Smooth muscle cell (in vitro differentiated cells): ENCODE measurements around the gene MYL3. TPM values are rescaled to one million over a fixed set of nuclear protein-coding genes. Genes with fewer than 3 reads are reported as not detected.
A peak's percentile ranks its signal among the peaks of the same experiment; 100 is the strongest.

Source experiments
- DNase-seq: peaks from one replicate; lab custom pipeline; 2025; ENCODE audit not compliant: unreplicated experiment; lab: John Stamatoyannopoulos, UW
- H2AFZ ChIP-seq: fragments of 200-600 bp; sonication (generic); 2 replicates; pipeline ENCODE4 v1.6.0; 2016; ENCODE audit warnings: antibody characterized with exemption, low read depth, mild to moderate bottlenecking
- H3F3A ChIP-seq: fragments of 200-600 bp; sonication (generic); 2 replicates; pipeline ENCODE4 v1.6.0; 2017; ENCODE audit warnings: antibody characterized with exemption, low read depth
- H3K27ac ChIP-seq: fragments of 200-600 bp; sonication (generic); 2 replicates; pipeline ENCODE4 v1.5.1; 2016; ENCODE audit warnings: low read depth, mild to moderate bottlenecking
- H3K27me3 ChIP-seq: fragments of 200-600 bp; sonication (generic); 2 replicates; pipeline ENCODE4 v1.6.1; 2016; ENCODE audit warnings: low read depth, mild to moderate bottlenecking
- H3K36me3 ChIP-seq: fragments of 200-600 bp; sonication (generic); 2 replicates; pipeline ENCODE4 v1.5.1; 2016; ENCODE audit warnings: low read depth
- H3K4me1 ChIP-seq: fragments of 200-600 bp; sonication (generic); 2 replicates; pipeline ENCODE4 v1.5.1; 2016; ENCODE audit warnings: low read depth
- H3K4me2 ChIP-seq: fragments of 200-600 bp; sonication (generic); 2 replicates; pipeline ENCODE4 v1.6.0; 2016; ENCODE audit warnings: mild to moderate bottlenecking
- H3K4me3 ChIP-seq: fragments of 200-600 bp; sonication (generic); 2 replicates; pipeline ENCODE4 v1.5.1; 2016; ENCODE audit warnings: mild to moderate bottlenecking
- H3K79me2 ChIP-seq: fragments of 200-600 bp; sonication (generic); 2 replicates; pipeline ENCODE4 v1.6.0; 2016; ENCODE audit warnings: low read depth, mild to moderate bottlenecking
- H3K9ac ChIP-seq: fragments of 200-600 bp; sonication (generic); 2 replicates; pipeline ENCODE4 v1.6.0; 2016; ENCODE audit warnings: low read depth
- H3K9me3 ChIP-seq: fragments of 200-600 bp; sonication (generic); replicated peaks from 2 replicates; pipeline ENCODE4 v1.5.1; 2016; ENCODE audit warnings: low read depth
- H4K20me1 ChIP-seq: fragments of 200-600 bp; sonication (generic); 2 replicates; pipeline ENCODE4 v1.6.0; 2016; ENCODE audit warnings: low read depth
- CTCF ChIP-seq: fragments of 200-600 bp; sonication (generic); IDR thresholded peaks from 2 replicates; pipeline ENCODE4 v1.5.1; 2017; ENCODE audit warnings: borderline replicate concordance, mild to moderate bottlenecking, antibody characterized with exemption; ENCODE audit not compliant: insufficient read depth, poor library complexity, severe bottlenecking
- WGBS: methylation state at CpG from one replicate; pipeline ENCODE4 v1.1.7; 2016; ENCODE audit warnings: low lambda C conversion rate; 5-methylcytosine and 5-hydroxymethylcytosine counted together
- polyA plus RNA-seq: library from polyadenylated mRNA; unstranded; fragments of >200 nt; fragmentation: Nextera tagmentation; extraction: Ambion mirVana; gene quantifications from 2 replicates; pipeline ENCODE4 v1.2.1, GENCODE V29; 2016
- total RNA-seq: library from RNA; depleted of rRNA; stranded (reverse); fragments of >200 nt; gene quantifications from 2 replicates; pipeline ENCODE4 v1.2.3, GENCODE V29; 2014

Gene MYL3
- total and polyA plus RNA-seq, 2 experiments from 2014 or later: 8.4 to 25.6 TPM

DNA sequence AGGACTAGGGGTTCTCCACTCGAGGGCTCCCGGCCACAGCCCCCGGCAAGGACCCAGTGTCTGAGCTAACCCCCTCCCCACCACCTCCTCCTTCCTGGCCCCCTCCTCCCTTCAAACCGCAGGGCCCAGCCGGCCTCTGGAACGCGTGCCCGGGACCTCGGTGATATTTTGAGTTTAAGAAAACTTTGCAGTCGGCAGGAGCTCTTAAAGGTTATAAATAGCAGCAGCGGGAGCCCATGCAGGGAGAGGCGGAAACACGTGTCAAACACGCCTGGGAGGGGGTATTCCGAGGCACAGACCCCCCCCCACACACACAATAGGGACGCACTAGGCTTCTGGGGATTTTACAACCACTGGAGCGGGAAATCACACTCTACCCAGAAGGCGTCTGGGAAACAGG, 11.2 kb upstream of the MYL3 start:
- H3K4me3 ChIP-seq: no peak overlapping the region
- peak overlapping the region; percentile 30 for H3K4me2 ChIP-seq
- no peak for DNase-seq
- H3K9ac ChIP-seq: no peak overlapping the region
- no peaks in the 10 kb centered on the region for H4K20me1 ChIP-seq
- 44% methylated on average over 18 of the region's 18 CpGs for WGBS
- TF ChIP-seq CTCF: no peak
- no peak overlapping the region for H2AFZ ChIP-seq
- no peaks in the 10 kb centered on the region for H3K9me3 ChIP-seq
- H3K27ac ChIP-seq: no peak overlapping the region
- H3K27me3 ChIP-seq: no peaks in the 10 kb centered on the region
- no peaks in the 10 kb centered on the region for H3K36me3 ChIP-seq
- peaks cover 16% of the 10 kb centered on the region for H3K4me1 ChIP-seq
- H3K79me2 ChIP-seq: no peaks in the 10 kb centered on the region
- H3F3A ChIP-seq: no peaks in the 10 kb centered on the region

GRCh38 chr3:46873521-46873920, 10.3 kb upstream of the MYL3 start:
- no peak for DNase-seq
- Histone ChIP-seq H3F3A (no peaks in the 10 kb centered on the region), H3K4me2 (no peak overlapping the region), H3K36me3 (no peaks in the 10 kb centered on the region), H3K4me3 (no peak overlapping the region), H3K27me3 (no peaks in the 10 kb centered on the region), H3K27ac (no peak overlapping the region), H4K20me1 (no peaks in the 10 kb centered on the region), H3K79me2 (no peaks in the 10 kb centered on the region), H3K9me3 (no peaks in the 10 kb centered on the region), H2AFZ (no peak overlapping the region), H3K9ac (no peak overlapping the region), H3K4me1 (peaks cover 7% of the 10 kb centered on the region)
- WGBS: 74% methylated on average over 5 of the region's 5 CpGs
- TF ChIP-seq CTCF: no peak

DNA sequence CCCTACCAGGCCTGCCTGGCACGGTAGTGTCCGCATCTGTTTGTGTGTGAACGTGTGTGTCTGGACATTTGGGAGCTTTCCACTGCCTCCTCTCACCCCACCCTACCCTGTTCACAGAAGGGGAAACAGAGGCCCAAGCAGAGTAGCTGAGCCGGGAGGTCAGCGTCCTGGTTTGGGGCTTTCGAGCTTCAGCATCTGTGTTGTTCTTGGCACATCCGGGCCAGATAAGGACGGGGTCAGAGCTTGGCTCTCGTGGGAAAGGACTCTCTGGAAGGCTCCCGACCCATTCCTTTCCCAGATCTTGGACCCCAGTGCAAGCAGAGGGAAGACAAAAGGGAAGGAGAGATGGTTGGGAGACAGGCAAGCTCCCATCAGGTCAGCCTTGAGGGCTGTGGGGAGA, 8.0 kb upstream of the MYL3 start:
- Histone ChIP-seq H3K4me2 (no peak overlapping the region), H3K79me2 (no peaks in the 10 kb centered on the region), H3K4me3 (no peak overlapping the region), H4K20me1 (no peaks in the 10 kb centered on the region), H3F3A (no peaks in the 10 kb centered on the region), H3K9ac (no peak overlapping the region), H3K9me3 (no peaks in the 10 kb centered on the region), H3K27ac (no peak overlapping the region), H3K36me3 (no peaks in the 10 kb centered on the region), H3K4me1 (no peaks in the 10 kb centered on the region), H2AFZ (no peak overlapping the region), H3K27me3 (no peaks in the 10 kb centered on the region)
- no peak for DNase-seq
- TF ChIP-seq CTCF: no peak
- 84% methylated on average over 10 of the region's 10 CpGs for WGBS

DNA sequence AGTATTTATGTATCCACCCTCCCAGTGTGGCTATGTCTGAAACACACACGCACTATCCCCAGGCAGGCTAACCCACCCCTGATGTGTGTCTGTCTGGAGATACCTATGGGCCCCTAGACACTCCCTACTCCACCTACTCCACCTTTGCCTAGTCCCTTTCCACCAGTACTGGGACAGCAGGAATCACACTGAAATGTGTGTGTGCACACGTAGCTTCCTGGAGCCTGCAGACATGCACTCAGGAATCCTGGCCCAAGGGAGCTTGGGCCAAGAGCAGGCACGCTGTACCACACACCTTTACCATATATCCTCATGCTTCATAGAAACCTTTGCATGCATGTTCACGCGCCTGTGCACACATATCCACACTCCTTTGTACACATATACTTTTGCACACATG, 7.4 kb upstream of the MYL3 start:
- H3K27me3 ChIP-seq: no peaks in the 10 kb centered on the region
- no peaks in the 10 kb centered on the region for H3F3A ChIP-seq
- no peak overlapping the region for H3K4me2 ChIP-seq
- no peaks in the 10 kb centered on the region for H3K4me1 ChIP-seq
- no peak overlapping the region for H3K9ac ChIP-seq
- DNase-seq: no peak
- no peaks in the 10 kb centered on the region for H3K79me2 ChIP-seq
- no peaks in the 10 kb centered on the region for H3K36me3 ChIP-seq
- H3K4me3 ChIP-seq: no peak overlapping the region
- no peak for TF ChIP-seq CTCF
- H2AFZ ChIP-seq: no peak overlapping the region
- H3K9me3 ChIP-seq: no peaks in the 10 kb centered on the region
- H4K20me1 ChIP-seq: no peaks in the 10 kb centered on the region
- WGBS: 93% methylated on average over 5 of the region's 5 CpGs
- no peak overlapping the region for H3K27ac ChIP-seq
